HPDE6-E6E7 (cell line): ENCODE data around the gene TBC1D14.
A peak's percentile ranks its signal among the peaks of the same experiment; 100 is the strongest.

ENCODE experiments used
- DNase-seq: peaks from one replicate; pipeline ENCODE4 v3.0.0; 2011; ENCODE audit warnings: missing footprints; ENCODE audit errors: extremely low spot score

Gene TBC1D14

GRCh38 chr4:7020856-7021255 lies 111.2 kb downstream of the TBC1D14 start:
- DNase-seq = no peak

- no peak for DNase-seq
Measured at GRCh38 chr4:7021355-7021754, 111.7 kb downstream of the TBC1D14 start.

GRCh38 chr4:7021930-7022664 lies 112.5 kb downstream of the TBC1D14 start:
- peak; percentile 78 for DNase-seq

- no peak for DNase-seq
Measured at GRCh38 chr4:7023486-7023885, 113.9 kb downstream of the TBC1D14 start.

GRCh38 chr4:7023901-7024300 lies 114.3 kb downstream of the TBC1D14 start:
- no peak for DNase-seq

- DNase-seq = no peak
Measured at GRCh38 chr4:7024336-7024890, 114.8 kb downstream of the TBC1D14 start.

GRCh38 chr4:7025040-7025602 lies 115.5 kb downstream of the TBC1D14 start:
- DNase-seq = no peak

GRCh38 chr4:7026107-7026506 lies 116.5 kb downstream of the TBC1D14 start:
- no peak for DNase-seq

GRCh38 chr4:7027284-7027683 lies 117.7 kb downstream of the TBC1D14 start:
- DNase-seq = no peak

- DNase-seq = no peak
Measured at GRCh38 chr4:7027913-7028312, 118.3 kb downstream of the TBC1D14 start.

- no peak for DNase-seq
Measured at GRCh38 chr4:7029212-7029611, 119.6 kb downstream of the TBC1D14 start.

- DNase-seq = no peak
Measured at GRCh38 chr4:7029921-7030320, 120.3 kb downstream of the TBC1D14 start.

- no peak for DNase-seq
Measured at GRCh38 chr4:7030856-7031255, 121.2 kb downstream of the TBC1D14 start.

GRCh38 chr4:7031558-7032449 lies 122.2 kb downstream of the TBC1D14 start:
- no peak for DNase-seq

- DNase-seq = no peak
Measured at GRCh38 chr4:7032596-7032995, 123.0 kb downstream of the TBC1D14 start.

- peak; percentile 71 for DNase-seq
Measured at GRCh38 chr4:7034262-7035081, 124.8 kb downstream of the TBC1D14 start.

GRCh38 chr4:7037425-7037824 lies 127.8 kb downstream of the TBC1D14 start:
- DNase-seq = no peak

- DNase-seq = no peak
Measured at GRCh38 chr4:7040765-7041164, 131.1 kb downstream of the TBC1D14 start.

GRCh38 chr4:7041246-7041645 lies 131.6 kb downstream of the TBC1D14 start:
- DNase-seq = no peak

GRCh38 chr4:7041801-7042502 lies 132.3 kb downstream of the TBC1D14 start:
- DNase-seq = no peak
